Middle frontal gyrus (tissue), 1 donor: ENCODE data around the gene NDRG3.

Experiments
- DNase-seq: peaks from one replicate; pipeline ENCODE4 v3.0.0-alpha.2; 2015; ENCODE audit warnings: low spot score; ENCODE audit errors: extremely low spot score

The NDRG3 gene

DNA sequence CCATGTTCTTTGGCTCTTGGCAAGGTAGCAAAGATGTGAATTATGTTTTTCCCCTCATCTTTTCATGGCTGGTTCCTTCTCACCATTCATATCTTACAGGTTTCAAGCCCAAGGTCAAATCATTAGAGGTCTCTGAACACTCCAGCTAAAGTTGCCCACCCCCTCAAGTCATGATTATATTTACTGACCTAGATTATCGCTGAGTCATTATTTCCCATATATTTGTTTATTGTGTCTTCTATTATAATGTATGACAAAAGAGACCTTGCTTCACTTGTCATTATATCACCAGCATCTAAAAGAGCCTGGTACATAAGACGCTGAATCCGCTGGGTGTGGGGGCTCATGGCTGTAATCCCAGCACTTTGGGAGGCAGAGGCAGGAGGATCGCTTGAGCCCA, 15.2 kb upstream of the NDRG3 start:
- DNase-seq: no peak

DNA sequence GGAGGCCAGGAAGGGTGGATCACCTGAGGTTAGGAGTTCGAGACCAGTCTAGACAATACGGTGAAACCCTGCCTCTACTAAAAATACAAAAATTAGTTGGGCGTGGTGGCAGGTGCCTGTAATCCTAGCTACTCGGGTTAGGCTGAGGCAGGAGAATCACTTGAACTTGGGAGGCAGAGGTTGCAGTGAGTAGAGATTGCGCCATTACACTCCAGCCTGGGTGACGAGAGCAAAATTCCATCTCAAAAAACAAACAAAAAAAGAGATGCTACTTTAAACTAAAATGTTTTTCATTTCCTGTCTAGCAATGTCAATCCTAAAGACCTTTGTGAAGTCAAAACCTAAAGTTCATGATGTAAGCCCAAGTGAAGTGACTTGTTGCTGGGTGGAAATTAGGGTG, 14.8 kb upstream of the NDRG3 start:
- DNase-seq: no peak

DNA sequence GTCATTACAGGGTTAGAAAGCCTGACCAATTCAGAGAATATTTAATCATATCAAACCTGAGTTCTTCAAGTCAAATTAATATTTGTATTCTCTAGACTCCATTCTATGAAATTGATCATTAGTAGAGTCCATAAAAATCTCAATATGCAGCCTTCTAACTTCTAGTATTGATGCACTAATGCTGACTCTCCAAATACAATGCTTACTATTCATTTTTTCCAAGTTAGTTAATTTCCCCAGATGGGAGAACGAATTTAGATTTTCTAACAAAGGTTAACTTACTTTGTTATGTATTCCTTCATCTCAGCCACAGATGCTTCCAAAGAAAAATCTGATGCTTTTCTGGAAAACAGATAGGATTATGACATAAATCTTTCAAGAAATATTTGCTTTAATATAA, 12.4 kb upstream of the NDRG3 start:
- no peak for DNase-seq

DNA sequence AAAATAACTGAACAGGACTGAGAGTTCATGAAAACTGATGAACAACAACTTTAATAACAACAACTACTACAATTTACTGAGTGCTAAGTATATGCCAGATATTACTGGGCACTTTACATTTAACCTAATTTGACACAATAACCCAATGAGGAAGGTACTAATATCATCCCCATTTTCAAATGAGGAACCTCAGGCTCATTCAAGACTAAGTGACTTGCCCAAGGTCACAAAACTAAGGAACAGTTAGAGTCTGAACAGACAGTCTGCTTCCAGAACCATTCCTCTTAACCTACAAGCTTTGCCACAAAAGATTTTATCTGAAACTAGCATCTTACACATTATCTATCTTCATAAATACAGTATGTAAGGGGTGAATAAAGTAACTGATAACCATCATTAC, 10.6 kb upstream of the NDRG3 start:
- no peak for DNase-seq

DNA sequence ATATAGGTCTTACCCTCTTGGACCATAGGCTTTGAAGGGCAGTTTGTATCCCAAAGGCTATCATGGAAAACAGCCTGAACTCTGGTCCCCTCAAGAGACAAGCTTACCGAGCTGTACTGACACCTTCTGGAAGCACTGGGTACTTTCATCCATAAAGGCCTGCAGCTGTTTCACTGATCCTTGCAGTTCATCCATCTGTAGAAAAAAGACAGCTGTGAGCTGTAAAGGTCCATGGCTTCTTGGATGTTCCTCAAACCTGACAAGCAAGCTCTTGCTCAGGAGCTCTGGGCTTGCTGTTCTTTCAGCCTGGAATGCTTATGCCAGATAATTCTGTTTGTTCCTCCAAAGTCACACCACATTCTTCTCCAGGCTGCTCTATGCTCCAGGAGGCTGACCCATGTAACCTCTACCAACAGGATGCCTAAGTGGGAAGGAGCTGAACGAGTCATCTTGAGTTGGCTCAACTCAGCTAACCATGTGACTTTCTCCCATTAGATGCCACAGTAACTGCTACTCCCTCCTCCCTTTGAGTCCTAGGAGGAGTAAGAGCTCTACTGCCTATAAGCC, 8.8 kb upstream of the NDRG3 start:
- peak; percentile 54 for DNase-seq

DNA sequence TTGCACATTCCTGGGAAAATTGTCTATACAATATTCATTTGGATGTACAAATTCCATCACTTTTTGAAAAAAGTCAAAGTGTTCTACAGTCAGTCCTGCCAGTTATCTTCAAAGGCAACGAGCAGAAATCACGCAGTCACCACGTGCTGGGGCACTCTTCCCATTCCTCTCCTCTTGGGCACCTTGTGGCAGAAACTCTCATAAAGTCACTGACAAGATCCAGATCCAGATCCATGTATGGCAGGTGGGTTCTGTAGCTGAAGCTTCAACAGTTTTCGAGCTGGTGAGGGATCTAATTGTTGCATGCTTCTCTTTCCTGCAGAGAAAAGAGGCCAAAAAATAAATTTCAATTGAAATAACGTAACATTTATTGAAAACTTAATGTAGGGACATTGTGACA, 6.7 kb upstream of the NDRG3 start:
- DNase-seq: no peak

DNA sequence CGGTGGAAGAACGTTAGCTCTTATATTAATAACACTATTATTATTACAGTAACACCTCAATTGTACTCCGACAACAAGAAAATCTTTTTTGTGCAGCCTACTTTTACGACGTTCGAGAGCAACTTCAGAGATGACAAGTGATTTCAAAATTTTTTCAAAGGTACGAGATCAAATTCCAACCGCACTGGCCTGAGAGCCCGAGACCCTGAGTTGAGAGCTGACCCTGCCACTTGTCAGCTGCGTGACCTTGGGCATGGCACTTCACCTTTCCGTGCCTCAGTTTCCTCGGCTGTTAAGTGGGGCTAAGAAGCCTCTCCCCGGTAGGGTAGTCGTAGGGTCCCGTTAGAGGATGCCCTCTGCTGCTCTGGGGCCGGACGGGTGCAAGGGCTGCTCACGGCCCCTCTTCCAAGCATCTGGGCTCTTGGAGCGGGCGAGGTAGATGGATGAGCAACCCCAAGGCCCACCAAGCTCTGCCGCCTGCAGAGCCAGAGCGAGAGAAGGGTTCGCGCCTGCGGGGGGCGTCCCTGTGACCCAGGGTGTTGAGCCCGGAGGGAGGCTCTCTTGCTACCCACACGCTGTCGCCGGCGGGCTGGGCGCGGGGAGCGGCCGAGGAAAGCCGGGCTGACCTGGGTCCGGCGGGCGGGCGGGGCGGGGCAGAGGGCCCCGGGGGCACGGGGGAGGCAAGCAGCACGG, 510 bp downstream of the NDRG3 start:
- DNase-seq: no peak

DNA sequence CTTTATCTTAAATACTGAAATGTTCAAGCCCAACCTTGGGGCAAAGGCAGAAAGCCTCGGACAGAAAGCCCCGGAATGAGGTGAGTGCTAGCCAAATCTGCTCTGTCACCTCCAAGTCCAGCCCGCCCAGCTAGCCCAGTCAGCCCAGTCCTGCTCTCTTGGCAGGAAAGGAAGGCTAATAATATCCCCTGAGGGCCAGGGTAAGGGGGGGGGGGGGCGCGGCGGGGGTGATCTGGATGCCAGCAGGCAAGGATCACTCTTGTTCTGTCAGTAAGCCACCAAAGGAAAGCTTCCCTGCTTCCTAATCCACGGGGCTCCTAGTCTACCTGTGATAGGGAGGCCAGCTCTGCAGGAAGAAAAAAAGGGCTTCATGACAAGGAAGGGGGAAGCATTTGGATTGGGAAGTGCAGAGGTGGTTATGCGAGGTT, 1.1 kb downstream of the NDRG3 start:
- no peak for DNase-seq

DNA sequence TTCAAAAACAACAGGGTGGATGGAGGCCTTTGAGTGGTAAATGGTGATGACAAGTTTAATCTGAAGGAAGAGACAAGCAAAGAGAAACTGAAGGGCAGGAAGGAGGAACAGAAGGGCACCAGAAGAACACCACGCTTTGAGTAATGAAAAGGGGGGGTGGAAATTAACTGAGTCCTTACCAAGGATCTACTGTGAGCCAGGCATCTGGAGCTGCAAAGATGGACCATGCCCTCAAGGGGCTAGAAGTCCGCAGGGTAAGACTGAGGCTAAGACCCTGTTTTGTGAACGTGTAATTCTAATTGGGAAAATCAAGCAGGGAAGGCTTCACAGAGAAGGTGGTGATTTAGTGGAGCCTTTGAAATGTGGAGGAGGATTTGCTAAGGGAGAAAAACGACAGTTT, 1.6 kb downstream of the NDRG3 start:
- no peak for DNase-seq

DNA sequence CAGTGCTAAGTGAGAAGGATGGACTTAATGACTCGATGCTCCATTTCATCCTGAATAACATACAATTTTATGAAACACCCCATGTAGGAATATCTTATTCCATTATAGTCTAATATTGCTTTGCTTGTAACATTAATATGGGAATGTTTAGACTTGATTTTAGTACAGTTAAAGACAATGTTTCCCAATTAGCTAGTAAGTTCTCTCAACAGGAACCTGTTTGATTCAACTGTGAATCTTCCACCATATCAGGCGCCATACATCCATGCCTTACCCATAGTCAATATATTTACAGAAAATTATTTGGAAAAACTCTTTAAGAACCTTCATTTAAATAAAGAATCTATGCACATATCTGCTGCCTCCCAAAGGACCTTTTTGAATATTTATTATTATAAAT, 3.3 kb downstream of the NDRG3 start:
- DNase-seq: no peak

DNA sequence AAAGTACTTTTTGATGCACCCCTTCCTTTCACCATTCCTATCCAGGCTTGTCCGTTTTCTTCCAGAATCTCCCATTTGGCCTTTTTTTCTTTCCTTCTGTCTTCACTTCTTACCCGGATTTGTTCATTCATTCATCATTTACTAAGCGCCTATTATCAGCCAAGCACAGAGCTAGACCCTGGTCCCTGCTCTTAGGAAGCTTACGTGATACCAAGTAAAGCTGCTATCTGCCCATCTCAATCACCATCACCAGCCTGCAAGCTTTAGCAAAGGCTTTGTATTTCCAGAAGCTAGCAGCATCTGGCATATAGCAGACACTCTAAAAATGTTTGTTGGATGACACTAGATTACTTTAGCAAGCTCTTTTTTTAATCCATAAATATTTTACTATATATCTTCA, 4.8 kb downstream of the NDRG3 start:
- DNase-seq: no peak

DNA sequence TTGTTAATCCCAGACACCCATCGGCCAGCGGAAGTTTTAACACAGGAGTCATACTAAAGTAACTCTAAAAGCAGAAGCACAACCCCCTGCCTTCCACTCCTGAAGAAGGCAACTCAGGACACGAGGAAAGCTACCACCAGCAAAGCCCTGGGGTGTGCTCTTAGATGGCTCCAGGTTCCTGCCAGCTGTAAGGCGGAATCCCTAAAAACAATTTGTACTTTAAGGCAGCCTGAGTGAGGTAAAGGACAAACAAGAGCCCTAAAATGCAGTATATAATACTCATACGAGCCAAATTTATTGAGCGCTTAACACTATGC, 8.7 kb downstream of the NDRG3 start:
- no peak for DNase-seq

DNA sequence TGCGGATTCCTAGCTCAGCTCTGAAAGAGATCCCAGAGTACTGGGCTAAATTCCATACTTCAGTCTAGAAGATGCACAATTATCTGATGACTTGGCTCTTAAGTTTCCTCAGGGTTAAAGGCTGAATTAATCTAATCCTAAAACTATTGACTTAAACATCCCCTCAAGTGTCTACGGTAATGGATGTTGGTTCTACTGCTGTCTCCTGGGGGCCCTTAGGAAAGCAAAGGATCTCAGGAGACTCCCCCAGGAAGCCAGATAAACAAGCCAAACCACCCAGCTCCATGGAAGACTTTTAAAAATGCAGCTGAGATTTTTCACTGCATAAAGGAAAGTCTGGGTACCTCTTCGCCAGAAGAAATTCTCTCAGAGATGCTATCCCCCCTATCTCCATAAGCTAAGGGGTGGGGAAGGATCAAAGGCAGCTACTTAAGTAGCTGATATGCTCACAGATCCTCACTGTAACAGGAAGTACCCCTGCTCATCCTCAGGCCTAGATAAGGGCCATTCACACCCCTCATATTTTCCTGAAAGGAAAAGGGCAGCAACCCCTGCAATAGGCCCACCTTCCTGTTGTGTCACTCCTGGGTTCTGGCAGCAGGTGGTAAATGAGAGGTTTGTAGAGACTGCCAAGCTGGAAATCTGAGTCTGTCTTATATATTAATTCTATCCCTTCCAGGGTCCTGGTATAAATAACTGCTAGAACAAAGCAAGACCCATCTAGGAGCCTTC, 9.3 kb downstream of the NDRG3 start:
- DNase-seq: no peak

DNA sequence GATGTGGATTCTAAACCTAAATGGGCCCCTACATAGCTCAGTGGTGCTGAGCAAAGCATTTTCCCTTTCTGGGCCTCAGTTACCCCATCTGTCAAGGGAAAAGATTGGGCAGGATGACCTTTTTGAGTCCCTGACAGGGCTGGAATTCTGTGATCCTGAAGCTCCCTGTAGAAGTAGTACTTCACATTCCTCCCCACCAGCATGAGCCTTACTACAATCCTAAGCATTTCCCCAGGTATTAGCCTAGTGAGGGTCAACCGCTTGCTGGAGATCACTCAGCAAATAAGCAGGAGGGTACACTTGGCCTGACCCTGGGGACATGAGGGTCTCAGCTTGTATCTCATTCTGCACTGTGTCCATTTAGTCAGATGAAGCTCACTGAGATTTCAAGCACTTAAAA, 13.4 kb downstream of the NDRG3 start:
- no peak for DNase-seq

DNA sequence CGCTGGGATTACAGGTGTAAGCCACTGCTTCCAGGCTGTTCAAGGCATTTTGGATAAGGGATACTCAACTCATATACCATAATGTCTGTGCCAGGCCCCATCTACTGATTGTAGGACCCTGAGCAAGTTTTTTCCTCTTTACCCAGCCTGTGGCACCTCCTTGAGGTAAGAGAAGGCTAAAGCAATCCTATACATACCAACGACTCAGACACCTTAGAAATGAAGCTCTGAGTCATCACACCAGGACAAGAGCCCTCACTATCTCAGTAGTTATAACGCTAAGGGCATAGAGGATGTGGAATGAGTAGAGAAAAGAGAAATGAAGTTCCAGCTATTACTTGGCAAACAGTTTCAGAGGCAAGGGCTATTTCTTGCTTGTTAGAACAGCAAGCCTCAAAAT, 16.9 kb downstream of the NDRG3 start:
- DNase-seq: no peak

DNA sequence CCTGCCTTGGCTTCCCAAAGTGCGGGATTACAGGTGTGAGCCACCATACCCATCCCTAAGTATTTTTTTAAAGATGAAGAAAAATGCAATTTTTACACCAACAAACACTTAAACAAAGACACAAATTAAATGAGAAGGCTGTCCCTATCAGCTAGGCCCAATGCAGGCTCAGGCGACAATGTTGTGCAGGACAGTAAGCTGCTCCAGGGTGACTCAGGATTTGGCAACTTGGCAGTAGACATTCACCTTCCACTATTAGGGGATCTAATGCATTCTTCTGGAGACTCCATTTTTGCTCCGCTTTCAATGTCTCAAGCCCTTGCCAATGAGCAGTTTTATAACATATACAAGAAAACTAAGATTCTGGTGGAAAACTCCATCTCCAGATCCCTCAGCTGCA, 19.7 kb downstream of the NDRG3 start:
- no peak for DNase-seq

DNA sequence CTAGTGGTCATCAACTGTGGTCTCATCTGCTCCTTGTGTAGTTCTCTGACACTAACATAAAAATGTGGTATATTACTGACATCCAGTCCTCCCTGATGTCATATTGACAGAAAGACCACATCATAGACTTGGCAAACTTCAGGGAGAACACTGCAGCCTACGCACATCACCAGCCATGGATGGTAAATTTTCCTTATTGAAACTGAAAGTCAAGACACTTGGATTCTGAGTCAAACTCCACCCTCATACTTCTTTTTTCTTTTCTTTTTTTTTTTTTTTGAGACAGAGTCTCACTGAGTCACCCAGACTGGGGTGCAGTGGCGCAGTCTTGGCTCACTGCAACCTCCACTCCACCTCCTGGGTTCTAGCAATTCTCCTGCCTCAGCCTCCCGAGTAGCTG, 25.4 kb downstream of the NDRG3 start:
- no peak for DNase-seq

DNA sequence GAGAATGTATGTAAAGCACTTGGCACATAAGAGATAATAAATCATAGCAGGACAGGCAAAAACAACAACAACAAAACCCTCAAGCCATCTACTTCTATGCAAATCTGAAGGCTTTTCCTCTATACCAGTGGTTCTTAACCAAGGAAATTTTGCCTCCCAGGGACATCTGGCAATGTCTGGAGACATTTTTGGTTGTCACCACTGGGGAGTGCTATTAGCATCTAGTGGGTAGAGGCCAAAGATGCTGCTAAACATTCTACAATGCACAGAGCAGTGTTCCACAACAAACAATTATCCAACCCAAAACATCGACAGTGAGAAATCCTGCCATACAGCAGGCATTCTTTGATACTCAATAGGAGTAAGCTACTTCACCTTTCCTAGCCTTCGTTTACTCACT, 28.2 kb downstream of the NDRG3 start:
- no peak for DNase-seq

DNA sequence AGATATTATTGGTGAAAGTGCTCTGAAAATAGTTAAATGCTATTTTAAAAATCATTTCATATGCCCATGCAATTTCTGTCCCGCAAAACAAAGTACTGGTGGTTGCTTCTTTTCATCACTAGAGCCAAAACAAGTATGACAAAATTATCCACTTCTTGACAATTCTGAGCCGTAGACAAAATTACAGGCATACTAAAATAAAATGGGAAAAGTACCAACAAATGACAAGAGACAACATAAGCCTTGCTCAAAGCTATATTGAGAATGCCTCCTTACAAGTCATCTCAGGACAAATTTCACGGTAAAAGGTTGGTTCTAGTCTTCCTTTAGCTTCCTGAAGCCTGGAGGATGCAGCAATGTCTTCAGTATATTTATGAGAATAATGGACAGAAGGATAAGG, 28.9 kb downstream of the NDRG3 start:
- DNase-seq: no peak

DNA sequence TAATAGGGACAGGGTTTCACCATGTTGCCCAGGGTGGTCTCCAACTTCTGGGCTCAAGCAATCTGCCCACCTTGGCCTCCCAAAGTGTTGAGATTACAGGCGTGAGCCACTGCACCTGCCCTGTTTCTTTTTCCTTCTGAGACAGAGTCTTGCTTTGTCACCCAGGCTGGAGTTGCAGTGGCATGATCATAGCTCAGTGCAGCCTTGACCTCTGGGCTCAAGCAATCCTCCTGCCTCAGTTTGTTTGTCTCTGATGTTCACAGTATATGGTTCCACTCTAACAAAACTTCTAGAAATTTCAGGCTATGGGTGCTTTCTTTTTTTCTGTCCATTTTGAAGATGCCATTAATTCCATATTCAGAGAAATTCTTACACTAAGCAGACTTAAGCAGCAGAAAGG, 33.1 kb downstream of the NDRG3 start:
- DNase-seq: no peak

DNA sequence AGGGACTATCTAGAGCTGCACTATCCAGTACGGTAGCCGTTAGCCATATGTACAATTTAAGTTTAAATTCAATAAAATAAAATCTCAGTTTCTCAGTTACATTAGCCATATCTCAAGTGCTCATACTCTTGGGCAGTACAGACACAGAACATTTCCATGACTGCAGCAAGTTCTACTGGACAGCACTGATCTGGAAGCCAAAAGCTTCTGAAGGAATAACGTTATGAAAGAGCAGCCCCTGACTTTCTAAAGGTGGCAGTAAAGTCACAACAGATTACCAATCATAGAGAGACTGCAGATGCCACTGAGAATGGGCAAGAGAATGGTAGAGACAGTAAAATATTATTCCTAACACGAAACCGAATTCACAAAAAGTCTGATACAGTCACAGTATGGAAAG, 36.8 kb downstream of the NDRG3 start:
- no peak for DNase-seq

DNA sequence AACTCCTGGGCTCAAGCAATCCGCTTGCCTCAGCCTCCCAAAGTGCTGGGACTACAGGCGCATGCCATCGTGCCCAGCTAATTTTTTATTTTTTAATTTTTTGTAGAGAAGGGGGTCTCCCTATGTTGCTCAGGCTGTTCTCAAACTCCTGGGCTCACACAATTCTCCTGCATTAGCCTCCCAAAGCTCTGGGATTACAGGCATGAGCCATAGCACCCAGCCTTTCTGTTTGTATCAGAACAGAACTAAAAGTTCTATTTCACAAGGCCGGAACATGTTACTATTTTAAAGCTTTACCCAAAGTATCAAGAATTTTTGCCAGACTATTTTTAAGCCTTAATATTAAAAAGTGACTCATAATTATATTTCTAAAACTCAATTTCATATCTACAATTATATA, 42.4 kb downstream of the NDRG3 start:
- no peak for DNase-seq

DNA sequence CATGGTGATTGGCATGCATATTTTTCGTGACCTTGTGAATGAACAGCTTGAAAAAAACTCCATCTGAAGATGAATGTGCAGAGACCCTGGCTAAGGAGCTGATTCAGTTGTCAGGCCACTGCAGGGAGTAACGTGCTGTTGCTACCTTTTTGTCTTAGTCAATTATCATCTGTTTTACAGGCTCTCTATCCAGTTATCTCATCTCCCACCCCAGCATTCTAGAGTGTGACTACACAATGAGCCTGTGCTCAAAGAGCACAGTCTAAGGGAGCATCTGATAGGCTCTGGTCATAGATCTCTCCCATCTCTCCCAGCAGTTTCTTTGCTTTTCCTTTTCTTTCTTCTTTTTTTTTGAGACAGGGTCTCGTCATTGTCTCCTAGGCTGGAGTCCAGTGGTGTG, 45.5 kb downstream of the NDRG3 start:
- DNase-seq: no peak
